OCI-LY7 (cell line): Measurements from ENCODE around the gene ANKUB1. TPM values are rescaled to one million over a fixed set of nuclear protein-coding genes. Genes with fewer than 3 reads are reported as not detected.

ENCODE experiments used
- BruUV-seq: library from RNA; stranded (reverse); fragments of 400-500 nt; replicated peaks from 2 replicates; lab custom pipeline; 2021; lab: Mats Ljungman, UMichigan
- CTCF ChIA-PET: fragments of 300-600 bp; sonication (Branson Sonifier 250); formaldehyde crosslinking; loops from one replicate; lab custom pipeline; 2022; ENCODE audit warnings: antibody characterized with exemption; ENCODE audit not compliant: unreplicated experiment; lab: Charles Lee
- POLR2A ChIA-PET: fragments of 300-600 bp; sonication (Branson Sonifier 250); formaldehyde crosslinking; loops from one replicate; lab custom pipeline; 2022; ENCODE audit warnings: antibody characterized with exemption; lab: Charles Lee
- DNase-seq: peaks from one replicate; pipeline ENCODE4 v3.0.0-alpha.2; 2015; ENCODE audit warnings: low spot score
- H2AFZ ChIP-seq: fragments of 200-600 bp; sonication (generic), shearing (Covaris generic); 2 replicates; pipeline ENCODE4 v1.6.1; 2014; ENCODE audit warnings: mild to moderate bottlenecking, antibody characterized with exemption, low read length, moderate library complexity
- H3K27ac ChIP-seq: fragments of 200-600 bp; sonication (generic); 2 replicates; pipeline ENCODE4 v1.5.1; 2014; ENCODE audit warnings: mixed run types, low read depth, mild to moderate bottlenecking, moderate library complexity, low read length, inconsistent platforms; ENCODE audit not compliant: poor library complexity, severe bottlenecking
- H3K36me3 ChIP-seq: fragments of 200-600 bp; sonication (generic); 2 replicates; pipeline ENCODE4 v1.6.1; 2014; ENCODE audit warnings: mild to moderate bottlenecking, antibody characterized with exemption, low read length, moderate library complexity, mixed read lengths; ENCODE audit not compliant: insufficient read depth
- H3K4me1 ChIP-seq: fragments of 200-600 bp; sonication (generic); 2 replicates; pipeline ENCODE4 v1.5.1; 2014; ENCODE audit warnings: mild to moderate bottlenecking, low read length; ENCODE audit not compliant: insufficient read depth, poor library complexity, severe bottlenecking
- H3K4me2 ChIP-seq: fragments of 200-600 bp; sonication (generic); 2 replicates; pipeline ENCODE4 v1.6.1; 2014; ENCODE audit warnings: mild to moderate bottlenecking, low read length
- H3K4me3 ChIP-seq: fragments of 200-600 bp; sonication (generic); 2 replicates; pipeline ENCODE4 v1.5.1; 2014; ENCODE audit warnings: mild to moderate bottlenecking, low read depth, low read length; ENCODE audit not compliant: poor library complexity, severe bottlenecking
- H3K79me2 ChIP-seq: fragments of 200-600 bp; sonication (generic); 2 replicates; pipeline ENCODE4 v1.6.1; 2016; ENCODE audit warnings: low read depth, mild to moderate bottlenecking, low read length, moderate library complexity, mixed read lengths; ENCODE audit not compliant: insufficient read depth
- H3K9me2 ChIP-seq: fragments of 200-600 bp; sonication (generic); 2 replicates; pipeline ENCODE4 v1.6.1; 2016; ENCODE audit warnings: mild to moderate bottlenecking, low read length, mixed read lengths; ENCODE audit not compliant: insufficient read depth
- H3K9me3 ChIP-seq: fragments of 200-600 bp; sonication (generic); 2 replicates; pipeline ENCODE4 v1.6.1; 2014; ENCODE audit warnings: mild to moderate bottlenecking, mixed run types, low read length, mixed read lengths
- H4K20me1 ChIP-seq: fragments of 200-600 bp; sonication (generic); 2 replicates; pipeline ENCODE4 v1.6.1; 2014; ENCODE audit warnings: mild to moderate bottlenecking, antibody characterized with exemption, low read length, moderate library complexity, mixed read lengths; ENCODE audit not compliant: insufficient read depth
- EZH2phosphoT487 ChIP-seq: fragments of 200-600 bp; sonication (generic); IDR thresholded peaks from 2 replicates; pipeline ENCODE4 v1.6.1; 2018; ENCODE audit warnings: low read depth, borderline replicate concordance, mild to moderate bottlenecking, mixed run types, antibody characterized with exemption, low read length, moderate library complexity, mixed read lengths
- intact Hi-C: fragments of 100-400 bp; cut with micrococcal nuclease; formaldehyde crosslinking; loops from one replicate; pipeline ENCODE4 v1.10.0; 2022; ENCODE audit not compliant: unreplicated experiment
- total RNA-seq, 2 experiments: library from RNA; depleted of rRNA in 1 of 2; stranded (reverse); fragments of >200 nt in 1 of 2; shearing (Covaris generic) in 1 of 2; gene quantifications; 2 replicates each; pipeline ENCODE4 v1.2.3, GENCODE V29; 2014 to 2022
- TF ChIP-seq, protein P1 (sequence below): fragments of 200-600 bp; sonication (generic); conservative IDR thresholded peaks from 2 replicates; pipeline ENCODE4 v1.5.1; 2014; ENCODE audit warnings: mild to moderate bottlenecking, antibody characterized with exemption, low read length, moderate library complexity, mixed read lengths

ANKUB1 gene
- total RNA-seq, 2 experiments from 2014 or later, result not detected

DNA sequence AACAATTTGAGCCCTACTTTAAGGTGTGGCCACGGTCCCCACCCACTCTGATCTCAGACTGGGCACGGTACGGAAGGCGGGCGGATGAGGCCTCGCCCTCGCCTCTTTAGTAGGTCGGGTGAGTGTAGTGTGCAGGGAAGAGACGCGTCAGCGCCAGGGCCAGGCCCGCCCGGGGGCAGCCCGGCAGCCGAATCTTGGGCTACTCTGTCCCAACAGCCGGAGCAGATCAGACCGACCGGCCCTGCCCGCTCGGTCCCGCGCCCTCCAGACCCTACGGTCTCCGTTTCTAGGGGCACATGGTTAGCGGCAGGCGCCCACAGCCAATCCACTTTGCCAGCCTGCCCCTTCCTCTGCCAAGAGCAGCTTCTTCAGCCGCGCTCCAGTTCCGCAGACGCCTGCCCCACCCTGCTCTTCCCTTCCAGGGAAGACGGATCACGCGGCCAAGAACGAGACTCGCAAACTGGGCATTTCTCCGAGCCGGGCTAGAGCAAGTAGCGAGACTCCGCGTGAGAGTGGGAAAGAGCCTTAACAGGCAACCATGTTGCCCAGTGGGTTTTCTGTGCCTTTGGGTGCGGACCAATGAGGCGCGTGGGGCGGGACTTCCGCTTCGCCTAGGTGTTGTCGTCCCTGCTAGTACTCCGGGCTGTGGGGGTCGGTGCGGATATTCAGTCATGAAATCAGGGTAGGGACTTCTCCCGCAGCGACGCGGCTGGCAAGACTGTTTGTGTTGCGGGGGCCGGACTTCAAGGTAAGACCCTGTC is 20.4 kb upstream of the ANKUB1 start, which contains the start of gene RNF13:
Gene RNF13, plus strand, starts transcription at position 610 of the 761 bp plus-strand sequence. CDS start 32,812 bp downstream, outside the sequence.
- no TSS peak for BruUV-seq
- H3K36me3 ChIP-seq, result no peaks in the 10 kb centered on the region; the same call in 1 of the 2 replicates
- DNase-seq, result peak; percentile 94
- no peaks in the 10 kb centered on the region for H3K9me3 ChIP-seq
- H3K4me2 ChIP-seq, result peak within 1 kb of the TSS; percentile 85
- H3K9me2 ChIP-seq, result no peaks in the 10 kb centered on the region
- H3K4me3 ChIP-seq, result peak within 1 kb of the TSS; percentile 87
- POLR2A ChIA-PET, result interaction anchor here (0.6 to 1.0 kb wide), 2 partner anchors 10 to 70 kb away, joined by 3 to 4 read pairs; no protein-coding TSS in a partner anchor
- intact Hi-C loops, result loop anchor here (1.0 to 5.0 kb wide), 6 partner anchors 60 to 1275 kb away; partner anchors contain the start of genes COMMD2, GYG1, MED12L and PFN2
- H4K20me1 ChIP-seq, result peaks cover 20% of the 10 kb centered on the region
- CTCF ChIA-PET, result no interaction called here
- H2AFZ ChIP-seq, result peak within 1 kb of the TSS; percentile 99
- H3K27ac ChIP-seq, result peak within 1 kb of the TSS; percentile 77
- peaks cover 43% of the 10 kb centered on the region for H3K4me1 ChIP-seq
- TF ChIP-seq, protein P1, sequence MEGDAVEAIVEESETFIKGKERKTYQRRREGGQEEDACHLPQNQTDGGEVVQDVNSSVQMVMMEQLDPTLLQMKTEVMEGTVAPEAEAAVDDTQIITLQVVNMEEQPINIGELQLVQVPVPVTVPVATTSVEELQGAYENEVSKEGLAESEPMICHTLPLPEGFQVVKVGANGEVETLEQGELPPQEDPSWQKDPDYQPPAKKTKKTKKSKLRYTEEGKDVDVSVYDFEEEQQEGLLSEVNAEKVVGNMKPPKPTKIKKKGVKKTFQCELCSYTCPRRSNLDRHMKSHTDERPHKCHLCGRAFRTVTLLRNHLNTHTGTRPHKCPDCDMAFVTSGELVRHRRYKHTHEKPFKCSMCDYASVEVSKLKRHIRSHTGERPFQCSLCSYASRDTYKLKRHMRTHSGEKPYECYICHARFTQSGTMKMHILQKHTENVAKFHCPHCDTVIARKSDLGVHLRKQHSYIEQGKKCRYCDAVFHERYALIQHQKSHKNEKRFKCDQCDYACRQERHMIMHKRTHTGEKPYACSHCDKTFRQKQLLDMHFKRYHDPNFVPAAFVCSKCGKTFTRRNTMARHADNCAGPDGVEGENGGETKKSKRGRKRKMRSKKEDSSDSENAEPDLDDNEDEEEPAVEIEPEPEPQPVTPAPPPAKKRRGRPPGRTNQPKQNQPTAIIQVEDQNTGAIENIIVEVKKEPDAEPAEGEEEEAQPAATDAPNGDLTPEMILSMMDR, result no peak
- TF ChIP-seq EZH2phosphoT487, result no peak
- H3K79me2 ChIP-seq, result peaks cover 47% of the 10 kb centered on the region

DNA sequence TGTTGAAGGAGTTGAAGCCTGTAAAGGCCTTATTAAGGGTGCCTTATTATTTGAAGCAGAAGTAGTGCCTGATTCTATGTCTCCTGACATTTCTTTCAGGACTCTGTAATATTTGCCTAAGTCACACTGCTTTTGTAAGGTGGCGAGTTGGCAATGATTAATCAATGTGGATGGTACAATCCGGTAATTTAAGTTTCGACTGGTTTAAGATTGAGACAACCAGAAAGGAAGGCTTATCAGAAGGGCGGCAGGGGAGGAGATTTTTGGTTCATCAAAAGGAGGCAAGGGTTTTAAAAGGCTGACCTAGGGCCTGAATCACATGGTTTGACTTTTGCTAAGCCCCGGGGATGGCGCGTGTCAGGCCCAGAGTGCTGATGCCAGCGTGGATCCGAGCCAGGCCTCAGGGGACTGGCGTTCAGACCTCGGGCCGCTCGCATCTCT is 19.8 kb upstream of the ANKUB1 start:
- TSS peak; percentile 81 for BruUV-seq
- Histone ChIP-seq H3K9me2 (no peaks in the 10 kb centered on the region), H3K27ac (peak overlapping the region; percentile 77), H3K9me3 (no peaks in the 10 kb centered on the region), H3K36me3 (no peaks in the 10 kb centered on the region), H3K4me3 (peak overlapping the region; percentile 87), H3K79me2 (peaks cover 41% of the 10 kb centered on the region), H2AFZ (peak overlapping the region; percentile 99), H4K20me1 (peaks cover 20% of the 10 kb centered on the region), H3K4me1 (peaks cover 43% of the 10 kb centered on the region), H3K4me2 (peak overlapping the region; percentile 85)
- ChIA-PET CTCF (no interaction called here), POLR2A (no interaction called here)
- no peak for TF ChIP-seq EZH2phosphoT487
- TF ChIP-seq, protein P1, result no peak
- intact Hi-C loops, result loop anchor here (1.0 to 5.0 kb wide), 6 partner anchors 60 to 1275 kb away; partner anchors contain the start of genes COMMD2, GYG1, MED12L and PFN2
- peak; percentile 15 for DNase-seq
